IPS DF 6.9 (cell line): ENCODE data around the gene AFF3.

ENCODE experiments used
- DNase-seq: peaks from one replicate; pipeline ENCODE4 v3.0.0-alpha.2; 2013; ENCODE audit warnings: low read depth, low spot score
- H3K27ac ChIP-seq: one replicate; pipeline ENCODE4 v1.5.1; 2013; ENCODE audit warnings: low read length, control low read depth
- H3K27me3 ChIP-seq: 2 replicates; pipeline ENCODE4 v1.6.1; 2013; ENCODE audit warnings: mild to moderate bottlenecking, low read length; ENCODE audit not compliant: control insufficient read depth, insufficient read depth
- H3K36me3 ChIP-seq: 2 replicates; pipeline ENCODE4 v1.6.1; 2013; ENCODE audit warnings: low read length; ENCODE audit not compliant: control insufficient read depth, insufficient read depth
- H3K4me1 ChIP-seq: 2 replicates; pipeline ENCODE4 v1.6.1; 2013; ENCODE audit warnings: low read length; ENCODE audit not compliant: control insufficient read depth, insufficient read depth
- H3K4me3 ChIP-seq: 2 replicates; pipeline ENCODE4 v1.5.1; 2013; ENCODE audit warnings: mild to moderate bottlenecking, low read length
- H3K9me3 ChIP-seq: 2 replicates; pipeline ENCODE4 v1.6.1; 2013; ENCODE audit warnings: low read length, inconsistent platforms; ENCODE audit not compliant: control insufficient read depth, insufficient read depth
- WGBS: extraction: QIAGEN DNeasy Blood & Tissue Kit; methylation state at CpG from one replicate; pipeline ENCODE4 v1.1.7; 2013; ENCODE audit warnings: mixed read lengths, missing lambda C conversion rate; ENCODE audit not compliant: insufficient read length, insufficient coverage; 5-methylcytosine and 5-hydroxymethylcytosine counted together

Gene AFF3

GRCh38 chr2:99834426-99834825 is 308.0 kb downstream of the AFF3 start:
- Histone ChIP-seq H3K4me1 (no peaks in the 10 kb centered on the region), H3K36me3 (no peaks in the 10 kb centered on the region), H3K4me3 (no peak overlapping the region), H3K27me3 (no peaks in the 10 kb centered on the region), H3K9me3 (no peaks in the 10 kb centered on the region), H3K27ac (no peak overlapping the region)
- WGBS = no CpG with 5 or more reads among the region's 6 CpGs
- DNase-seq = no peak

- Histone ChIP-seq H3K4me3 (no peak overlapping the region), H3K36me3 (no peaks in the 10 kb centered on the region), H3K9me3 (no peaks in the 10 kb centered on the region), H3K4me1 (no peaks in the 10 kb centered on the region), H3K27me3 (no peaks in the 10 kb centered on the region), H3K27ac (no peak overlapping the region)
- DNase-seq = no peak
- no CpG with 5 or more reads among the region's 8 CpGs for WGBS
Measured at GRCh38 chr2:99833586-99834201, 308.7 kb downstream of the AFF3 start.

GRCh38 chr2:99832926-99833325 is 309.5 kb downstream of the AFF3 start:
- no peak overlapping the region for H3K27ac ChIP-seq
- no peaks in the 10 kb centered on the region for H3K9me3 ChIP-seq
- no peaks in the 10 kb centered on the region for H3K36me3 ChIP-seq
- no peaks in the 10 kb centered on the region for H3K27me3 ChIP-seq
- no peaks in the 10 kb centered on the region for H3K4me1 ChIP-seq
- DNase-seq = no peak
- no peak overlapping the region for H3K4me3 ChIP-seq
- WGBS = no CpG with 5 or more reads among the region's 1 CpG

GRCh38 chr2:99831772-99832171 is 310.6 kb downstream of the AFF3 start:
- Histone ChIP-seq H3K27me3 (no peaks in the 10 kb centered on the region), H3K27ac (no peak overlapping the region), H3K4me3 (no peak overlapping the region), H3K4me1 (no peaks in the 10 kb centered on the region), H3K9me3 (no peaks in the 10 kb centered on the region), H3K36me3 (no peaks in the 10 kb centered on the region)
- no peak for DNase-seq
- no CpG with 5 or more reads among the region's 7 CpGs for WGBS

- H3K4me3 ChIP-seq = no peak overlapping the region
- no peak overlapping the region for H3K27ac ChIP-seq
- H3K36me3 ChIP-seq = no peaks in the 10 kb centered on the region
- no peak for DNase-seq
- no CpG with 5 or more reads among the region's 8 CpGs for WGBS
- H3K27me3 ChIP-seq = no peaks in the 10 kb centered on the region
- H3K4me1 ChIP-seq = peaks cover under 1% of the 10 kb centered on the region; the same call in 1 of the 2 replicates
- H3K9me3 ChIP-seq = no peaks in the 10 kb centered on the region
Measured at GRCh38 chr2:99827296-99827999, 314.9 kb downstream of the AFF3 start.

GRCh38 chr2:99825630-99826029 is 316.8 kb downstream of the AFF3 start:
- H3K9me3 ChIP-seq = no peaks in the 10 kb centered on the region
- H3K27ac ChIP-seq = no peak overlapping the region
- H3K36me3 ChIP-seq = no peaks in the 10 kb centered on the region
- H3K27me3 ChIP-seq = no peaks in the 10 kb centered on the region
- H3K4me3 ChIP-seq = no peak overlapping the region
- H3K4me1 ChIP-seq = peaks cover 2% of the 10 kb centered on the region; the same call in 1 of the 2 replicates
- DNase-seq = no peak

- Histone ChIP-seq H3K27ac (no peak overlapping the region), H3K4me3 (no peak overlapping the region), H3K27me3 (no peaks in the 10 kb centered on the region), H3K36me3 (no peaks in the 10 kb centered on the region), H3K4me1 (peaks cover 2% of the 10 kb centered on the region; the same call in 1 of the 2 replicates), H3K9me3 (no peaks in the 10 kb centered on the region)
- WGBS = no CpG with 5 or more reads among the region's 6 CpGs
- no peak for DNase-seq
Measured at GRCh38 chr2:99824758-99825157, 317.6 kb downstream of the AFF3 start.

GRCh38 chr2:99822474-99823207 is 319.7 kb downstream of the AFF3 start:
- Histone ChIP-seq H3K36me3 (no peaks in the 10 kb centered on the region), H3K27me3 (no peaks in the 10 kb centered on the region), H3K4me3 (no peak overlapping the region), H3K9me3 (no peaks in the 10 kb centered on the region), H3K27ac (no peak overlapping the region), H3K4me1 (peaks cover 2% of the 10 kb centered on the region; the same call in 1 of the 2 replicates)
- WGBS = no CpG with 5 or more reads among the region's 9 CpGs
- DNase-seq = no peak

- H3K36me3 ChIP-seq = no peaks in the 10 kb centered on the region
- no peak for DNase-seq
- H3K27me3 ChIP-seq = no peaks in the 10 kb centered on the region
- no CpG with 5 or more reads among the region's 6 CpGs for WGBS
- no peak overlapping the region for H3K27ac ChIP-seq
- H3K4me1 ChIP-seq = peaks cover 2% of the 10 kb centered on the region; the same call in 1 of the 2 replicates
- H3K9me3 ChIP-seq = no peaks in the 10 kb centered on the region
- no peak overlapping the region for H3K4me3 ChIP-seq
Measured at GRCh38 chr2:99821984-99822383, 320.4 kb downstream of the AFF3 start.

GRCh38 chr2:99821572-99821971 is 320.8 kb downstream of the AFF3 start:
- no peaks in the 10 kb centered on the region for H3K9me3 ChIP-seq
- no peak overlapping the region for H3K27ac ChIP-seq
- no CpG with 5 or more reads among the region's 7 CpGs for WGBS
- no peak overlapping the region for H3K4me3 ChIP-seq
- DNase-seq = no peak
- no peaks in the 10 kb centered on the region for H3K27me3 ChIP-seq
- peaks cover 2% of the 10 kb centered on the region; the same call in 1 of the 2 replicates for H3K4me1 ChIP-seq
- H3K36me3 ChIP-seq = no peaks in the 10 kb centered on the region
